C4-2B (cell line): ENCODE data around the gene UGT1A7.

ENCODE experiments used
- H3K27ac ChIP-seq: fragments of 450-650 bp; 2 replicates; pipeline ENCODE4 v1.5.1; 2017
- CTCF ChIP-seq: fragments of 450-650 bp; conservative IDR thresholded peaks from 2 replicates; pipeline ENCODE4 v1.5.1; 2017; ENCODE audit warnings: mild to moderate bottlenecking
- ZFX ChIP-seq: fragments of 450-650 bp; IDR thresholded peaks from 2 replicates; pipeline ENCODE4 v1.6.1; 2017

UGT1A7 gene

GRCh38 chr2:233802132-233802815 is 120.6 kb downstream of the UGT1A7 start:
- TF ChIP-seq ZFX: no peak
- TF ChIP-seq CTCF: no peak

GRCh38 chr2:233803292-233803911 is 121.7 kb downstream of the UGT1A7 start:
- H3K27ac ChIP-seq: no peak overlapping the region
- TF ChIP-seq CTCF (no peak), ZFX (no peak)

More at GRCh38 chr2:233802132-233802815, 120.6 kb downstream of the UGT1A7 start:
- no peak overlapping the region for H3K27ac ChIP-seq

GRCh38 chr2:233803994-233804393 is 122.3 kb downstream of the UGT1A7 start:
- no peak overlapping the region for H3K27ac ChIP-seq
- TF ChIP-seq CTCF (no peak), ZFX (no peak)

- no peak overlapping the region for H3K27ac ChIP-seq
- TF ChIP-seq CTCF: no peak; the same call in 1 of the 2 replicates
- no peak for TF ChIP-seq ZFX
Observed at GRCh38 chr2:233807215-233807865, 125.6 kb downstream of the UGT1A7 start.

GRCh38 chr2:233807966-233808935 is 126.5 kb downstream of the UGT1A7 start:
- no peak overlapping the region for H3K27ac ChIP-seq
- no peak for TF ChIP-seq CTCF
- TF ChIP-seq ZFX: no peak

GRCh38 chr2:233810385-233810784 is 128.7 kb downstream of the UGT1A7 start:
- H3K27ac ChIP-seq: no peak overlapping the region
- TF ChIP-seq ZFX (no peak), CTCF (no peak)
